ENCODE data around the gene VMO1.

VMO1 gene

DNA sequence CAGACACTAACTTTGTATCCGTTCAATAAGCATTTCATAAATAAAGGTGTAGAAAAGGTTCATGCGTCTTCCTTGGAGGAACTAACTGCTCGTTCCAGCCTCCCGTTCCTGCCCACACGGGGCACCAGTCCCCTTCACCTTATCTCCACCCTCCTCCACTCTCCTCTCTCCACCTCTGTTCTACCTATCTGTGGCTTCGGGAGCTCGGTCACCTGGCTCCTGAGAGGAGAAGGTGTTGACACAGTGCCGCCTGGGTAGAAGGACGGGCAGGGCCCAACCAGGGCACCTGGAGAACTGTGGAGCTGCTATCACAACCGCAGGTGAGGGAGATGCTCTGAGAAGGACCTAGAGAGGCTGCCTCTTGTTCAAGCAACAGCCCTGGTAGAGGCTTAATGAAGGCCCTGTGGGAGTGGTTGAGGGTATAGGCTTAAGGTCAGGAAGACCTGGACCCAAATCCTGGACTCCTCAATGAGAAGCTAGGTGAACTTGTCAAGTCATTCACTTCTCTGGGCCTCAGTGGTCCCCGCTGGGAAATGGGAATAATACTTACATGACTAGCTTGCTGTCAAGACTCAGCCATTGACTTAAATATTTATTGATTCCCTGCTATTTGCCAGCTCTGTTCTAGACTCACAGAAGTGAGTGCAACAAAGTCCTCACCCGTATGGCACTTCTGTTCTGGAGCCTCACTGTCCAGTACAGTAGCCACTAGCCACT is 37.4 kb upstream of the VMO1 start:
- no peaks in the 10 kb centered on the region for H3K4me1 ChIP-seq (ENCODE audit: control extremely low read depth in 1 of 4, control insufficient read depth in 4 of 4, insufficient read depth in 4 of 4, low read length in 3 of 4)
- H3K4me3 ChIP-seq (ENCODE audit: control insufficient read depth in 1 of 7, extremely low read depth in 1 of 7, insufficient read depth in 4 of 7, low read depth in 2 of 7, low read length in 6 of 7) = no peak overlapping the region
- peaks cover 0 to 2% (median 0%) of the 10 kb centered on the region in 5 experiments for H3K27me3 ChIP-seq (replicated peaks in 2 of 5; ENCODE audit: control insufficient read depth in 4 of 5, insufficient read depth in 5 of 5, low read length in 4 of 5)
- POLR2A ChIA-PET = no interaction called here
- H3K9me3 ChIP-seq (ENCODE audit: control extremely low read depth in 1 of 5, control insufficient read depth in 4 of 5, insufficient read depth in 2 of 5, low read depth in 1 of 5, low read length in 4 of 5) = no peaks in the 10 kb centered on the region
- H3K36me3 ChIP-seq (ENCODE audit: control insufficient read depth in 4 of 4, insufficient read depth in 4 of 4, low read length in 3 of 4) = no peaks in the 10 kb centered on the region
- 90% methylated on average over 6 of the region's 12 CpGs for WGBS (ENCODE audit: insufficient coverage)
- CTCF ChIA-PET = interaction anchor here (1.2 to 1.3 kb wide), 2 partner anchors 17 to 19 kb away, joined by 3 read pairs; no protein-coding TSS in a partner anchor
- DNase-seq = no peak
- no peak overlapping the region for H3K27ac ChIP-seq (ENCODE audit: insufficient read depth in 1 of 2, low read depth in 1 of 2, low read length in 2 of 2, poor library complexity in 1 of 2, severe bottlenecking in 2 of 2)

DNA sequence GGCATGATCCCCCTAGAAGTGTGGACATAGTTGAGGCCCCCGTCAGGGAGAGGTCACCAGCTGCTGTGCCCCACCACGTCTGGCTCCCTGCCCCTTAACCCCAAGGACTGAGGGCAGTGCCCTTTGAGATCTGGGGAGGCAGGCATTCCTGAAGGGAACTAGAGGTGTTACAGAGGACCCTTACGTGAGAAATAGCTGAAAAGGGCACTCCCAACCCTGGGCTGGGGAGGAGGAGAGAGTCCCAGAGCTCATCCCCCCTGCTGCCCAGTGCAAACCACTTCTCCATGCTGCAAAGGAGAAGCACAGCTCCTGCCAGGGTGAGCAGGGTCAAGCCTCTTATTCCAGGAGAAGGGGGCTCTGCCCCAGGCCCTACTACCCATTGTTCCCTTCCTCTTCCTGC is 36.7 kb upstream of the VMO1 start:
- ChIA-PET POLR2A (no interaction called here), CTCF (interaction anchor here (1.3 kb wide), 1 partner anchor 18 kb away, joined by 3 read pairs; no protein-coding TSS in a partner anchor)
- Histone ChIP-seq H3K4me3 (ENCODE audit: control insufficient read depth in 1 of 7, extremely low read depth in 1 of 7, insufficient read depth in 4 of 7, low read depth in 2 of 7, low read length in 6 of 7) (no peak overlapping the region), H3K27ac (ENCODE audit: insufficient read depth in 1 of 2, low read depth in 1 of 2, low read length in 2 of 2, poor library complexity in 1 of 2, severe bottlenecking in 2 of 2) (no peak overlapping the region), H3K27me3 (replicated peaks in 2 of 5; ENCODE audit: control insufficient read depth in 4 of 5, insufficient read depth in 5 of 5, low read length in 4 of 5) (peaks cover 0 to 2% (median 0%) of the 10 kb centered on the region in 5 experiments), H3K36me3 (ENCODE audit: control insufficient read depth in 4 of 4, insufficient read depth in 4 of 4, low read length in 3 of 4) (no peaks in the 10 kb centered on the region), H3K4me1 (ENCODE audit: control extremely low read depth in 1 of 4, control insufficient read depth in 4 of 4, insufficient read depth in 4 of 4, low read length in 3 of 4) (no peaks in the 10 kb centered on the region), H3K9me3 (ENCODE audit: control extremely low read depth in 1 of 5, control insufficient read depth in 4 of 5, insufficient read depth in 2 of 5, low read depth in 1 of 5, low read length in 4 of 5) (no peaks in the 10 kb centered on the region)
- WGBS (ENCODE audit: insufficient coverage) = 100% methylated on average over 1 of the region's 3 CpGs
- DNase-seq = no peak

DNA sequence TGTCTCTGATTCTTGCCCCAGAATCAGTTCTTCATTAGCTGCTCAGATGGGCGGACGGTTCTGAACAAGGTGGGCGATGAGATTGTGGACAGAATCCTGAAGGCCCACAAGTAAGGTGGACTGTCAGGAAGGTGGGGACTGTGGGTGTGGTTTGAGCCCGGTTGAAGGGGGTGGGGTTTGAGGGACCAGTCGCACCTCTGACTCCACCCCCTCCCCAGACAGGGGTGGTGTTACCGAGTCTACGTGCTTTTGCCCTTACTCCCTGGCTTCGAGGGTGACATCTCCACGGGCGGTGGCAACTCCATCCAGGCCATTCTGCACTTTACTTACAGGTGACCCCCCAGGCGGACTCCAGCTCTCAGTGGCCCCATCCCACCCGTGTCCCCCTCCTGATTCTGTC is 32.1 kb upstream of the VMO1 start:
- Histone ChIP-seq H3K4me3 (ENCODE audit: control insufficient read depth in 1 of 7, extremely low read depth in 1 of 7, insufficient read depth in 4 of 7, low read depth in 2 of 7, low read length in 6 of 7) (no peak overlapping the region), H3K9me3 (ENCODE audit: control extremely low read depth in 1 of 5, control insufficient read depth in 4 of 5, insufficient read depth in 2 of 5, low read depth in 1 of 5, low read length in 4 of 5) (no peaks in the 10 kb centered on the region), H3K4me1 (ENCODE audit: control extremely low read depth in 1 of 4, control insufficient read depth in 4 of 4, insufficient read depth in 4 of 4, low read length in 3 of 4) (no peaks in the 10 kb centered on the region), H3K27me3 (replicated peaks in 2 of 5; ENCODE audit: control insufficient read depth in 4 of 5, insufficient read depth in 5 of 5, low read length in 4 of 5) (peaks cover 0 to 2% (median 0%) of the 10 kb centered on the region in 5 experiments), H3K36me3 (ENCODE audit: control insufficient read depth in 4 of 4, insufficient read depth in 4 of 4, low read length in 3 of 4) (no peaks in the 10 kb centered on the region), H3K27ac (ENCODE audit: insufficient read depth in 1 of 2, low read depth in 1 of 2, low read length in 2 of 2, poor library complexity in 1 of 2, severe bottlenecking in 2 of 2) (no peak overlapping the region)
- ChIA-PET CTCF (no interaction called here), POLR2A (no interaction called here)
- WGBS (ENCODE audit: insufficient coverage) = 92% methylated on average over 8 of the region's 12 CpGs
- DNase-seq = no peak

DNA sequence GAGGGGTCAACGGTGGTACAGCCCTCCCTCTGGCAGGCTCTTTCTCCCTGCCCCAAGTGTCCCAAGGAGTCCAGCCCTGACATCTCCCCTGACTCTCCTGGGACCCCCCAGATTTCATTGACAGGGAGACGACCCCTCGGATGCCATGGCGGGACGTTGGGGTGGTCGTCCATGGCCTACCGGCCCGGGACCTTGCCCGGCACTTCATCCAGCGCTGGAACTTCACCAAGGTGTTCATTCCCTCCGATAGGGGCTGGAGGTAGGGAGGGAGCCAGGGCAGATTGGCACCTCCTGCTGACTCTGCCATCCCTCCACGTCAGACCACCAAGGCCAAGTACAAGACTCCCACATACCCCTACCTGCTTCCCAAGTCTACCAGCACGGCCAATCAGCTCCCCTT is 30.7 kb upstream of the VMO1 start:
- ChIA-PET POLR2A (no interaction called here), CTCF (no interaction called here)
- no peaks in the 10 kb centered on the region for H3K4me1 ChIP-seq (ENCODE audit: control extremely low read depth in 1 of 4, control insufficient read depth in 4 of 4, insufficient read depth in 4 of 4, low read length in 3 of 4)
- no peaks in the 10 kb centered on the region for H3K36me3 ChIP-seq (ENCODE audit: control insufficient read depth in 4 of 4, insufficient read depth in 4 of 4, low read length in 3 of 4)
- H3K27ac ChIP-seq (ENCODE audit: insufficient read depth in 1 of 2, low read depth in 1 of 2, low read length in 2 of 2, poor library complexity in 1 of 2, severe bottlenecking in 2 of 2) = no peak overlapping the region
- peaks cover 0 to 2% (median 0%) of the 10 kb centered on the region in 5 experiments for H3K27me3 ChIP-seq (replicated peaks in 2 of 5; ENCODE audit: control insufficient read depth in 4 of 5, insufficient read depth in 5 of 5, low read length in 4 of 5)
- 97% methylated on average over 8 of the region's 13 CpGs for WGBS (ENCODE audit: insufficient coverage)
- DNase-seq = no peak
- no peak overlapping the region for H3K4me3 ChIP-seq (ENCODE audit: control insufficient read depth in 1 of 7, extremely low read depth in 1 of 7, insufficient read depth in 4 of 7, low read depth in 2 of 7, low read length in 6 of 7)
- no peaks in the 10 kb centered on the region for H3K9me3 ChIP-seq (ENCODE audit: control extremely low read depth in 1 of 5, control insufficient read depth in 4 of 5, insufficient read depth in 2 of 5, low read depth in 1 of 5, low read length in 4 of 5)

DNA sequence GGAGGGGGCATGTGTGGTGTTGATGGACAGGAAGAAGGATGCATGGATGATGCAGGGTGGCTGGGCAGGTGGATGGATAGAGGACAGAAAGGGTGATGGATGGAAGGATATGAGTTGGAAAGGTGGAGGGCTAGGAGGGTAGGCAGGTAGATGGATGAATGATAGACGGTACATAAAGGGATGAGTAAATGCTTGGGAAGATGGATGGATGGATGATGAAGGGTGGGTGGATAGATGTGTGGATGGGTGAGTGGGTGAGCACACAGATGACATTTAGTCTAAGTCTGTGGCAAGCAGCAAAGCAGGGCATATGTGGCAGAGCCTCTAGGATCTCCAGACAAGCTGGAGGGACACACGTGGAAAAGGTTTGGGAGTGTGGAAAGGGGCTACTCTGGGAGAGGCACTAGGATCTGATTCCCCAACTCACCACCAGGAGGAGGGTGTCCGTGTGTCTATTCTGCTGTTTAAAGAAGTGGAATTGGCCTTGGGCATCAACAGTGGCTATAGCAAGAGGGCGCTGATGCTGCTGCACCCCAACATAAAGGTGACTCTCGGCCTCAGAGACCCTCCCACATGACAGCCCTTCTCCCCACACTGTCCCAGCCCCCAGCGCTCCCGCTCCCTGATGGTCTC is 29.0 kb upstream of the VMO1 start:
- no peaks in the 10 kb centered on the region for H3K36me3 ChIP-seq (ENCODE audit: control insufficient read depth in 4 of 4, insufficient read depth in 4 of 4, low read length in 3 of 4)
- CTCF ChIA-PET = interaction anchor here (0.8 to 1.0 kb wide), 2 partner anchors 59 to 73 kb away, joined by 3 read pairs; no protein-coding TSS in a partner anchor
- WGBS (ENCODE audit: insufficient coverage) = 92% methylated on average over 7 of the region's 7 CpGs

DNA sequence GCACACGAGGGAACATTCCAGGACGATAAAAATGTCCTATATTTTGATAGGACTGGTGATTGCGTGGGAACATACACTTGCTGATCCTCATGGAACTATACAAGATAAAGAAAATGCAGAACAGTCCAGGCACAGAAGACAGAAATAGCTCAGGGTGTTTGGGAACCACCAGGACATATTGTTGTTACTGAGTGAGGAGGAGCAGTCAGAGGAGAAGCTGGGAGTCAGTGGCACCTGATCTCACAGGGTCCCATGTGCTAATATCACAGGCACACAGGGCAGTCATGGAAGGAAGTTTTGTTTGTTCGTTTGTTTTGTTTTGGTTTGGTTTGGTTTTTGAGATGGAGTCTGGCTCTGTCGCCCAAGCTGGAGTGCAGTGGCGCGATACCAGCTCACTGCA is 26.5 kb upstream of the VMO1 start:
- WGBS (ENCODE audit: insufficient coverage) = 100% methylated on average over 4 of the region's 7 CpGs
- Histone ChIP-seq H3K4me3 (ENCODE audit: control insufficient read depth in 1 of 7, extremely low read depth in 1 of 7, insufficient read depth in 4 of 7, low read depth in 2 of 7, low read length in 6 of 7) (no peak overlapping the region), H3K36me3 (ENCODE audit: control insufficient read depth in 4 of 4, insufficient read depth in 4 of 4, low read length in 3 of 4) (no peaks in the 10 kb centered on the region), H3K9me3 (ENCODE audit: control extremely low read depth in 1 of 5, control insufficient read depth in 4 of 5, insufficient read depth in 2 of 5, low read depth in 1 of 5, low read length in 4 of 5) (no peaks in the 10 kb centered on the region), H3K4me1 (ENCODE audit: control extremely low read depth in 1 of 4, control insufficient read depth in 4 of 4, insufficient read depth in 4 of 4, low read length in 3 of 4) (peaks cover 0 to 5% (median 1%) of the 10 kb centered on the region in 4 experiments), H3K27ac (ENCODE audit: insufficient read depth in 1 of 2, low read depth in 1 of 2, low read length in 2 of 2, poor library complexity in 1 of 2, severe bottlenecking in 2 of 2) (no peak overlapping the region), H3K27me3 (replicated peaks in 2 of 5; ENCODE audit: control insufficient read depth in 4 of 5, insufficient read depth in 5 of 5, low read length in 4 of 5) (peaks cover 0 to 8% (median 3%) of the 10 kb centered on the region in 5 experiments)
- no peak for DNase-seq
- ChIA-PET POLR2A (no interaction called here), CTCF (no interaction called here)

More for the DNA sequence above, 29.0 kb upstream of the VMO1 start:
- Histone ChIP-seq H3K4me3 (ENCODE audit: control insufficient read depth in 1 of 7, extremely low read depth in 1 of 7, insufficient read depth in 4 of 7, low read depth in 2 of 7, low read length in 6 of 7) (no peak overlapping the region), H3K4me1 (ENCODE audit: control extremely low read depth in 1 of 4, control insufficient read depth in 4 of 4, insufficient read depth in 4 of 4, low read length in 3 of 4) (peaks cover 0 to 4% (median 1%) of the 10 kb centered on the region in 4 experiments), H3K9me3 (ENCODE audit: control extremely low read depth in 1 of 5, control insufficient read depth in 4 of 5, insufficient read depth in 2 of 5, low read depth in 1 of 5, low read length in 4 of 5) (no peaks in the 10 kb centered on the region), H3K27me3 (replicated peaks in 2 of 5; ENCODE audit: control insufficient read depth in 4 of 5, insufficient read depth in 5 of 5, low read length in 4 of 5) (peaks cover 0 to 2% (median 0%) of the 10 kb centered on the region in 5 experiments), H3K27ac (ENCODE audit: insufficient read depth in 1 of 2, low read depth in 1 of 2, low read length in 2 of 2, poor library complexity in 1 of 2, severe bottlenecking in 2 of 2) (no peak overlapping the region)
- no peak for DNase-seq
- POLR2A ChIA-PET = no interaction called here

DNA sequence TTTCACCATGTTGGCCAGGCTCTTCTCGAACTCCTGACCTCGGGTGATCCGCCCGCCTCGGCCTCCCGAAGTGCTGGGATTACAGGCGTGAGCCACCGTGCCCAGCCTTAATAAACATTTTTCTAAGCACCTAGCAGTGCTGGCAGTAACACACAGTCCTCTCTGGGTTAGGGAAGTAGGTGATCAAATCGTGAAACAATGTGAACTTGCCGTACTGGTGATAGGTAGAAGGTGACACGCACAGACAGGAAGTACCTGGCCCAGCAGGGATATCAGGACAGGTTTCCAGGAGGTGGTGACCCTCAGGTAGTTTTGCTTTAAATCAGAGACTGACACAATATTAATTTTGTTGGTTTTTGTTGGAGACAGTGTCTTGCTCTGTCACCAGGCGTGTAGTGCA is 25.3 kb upstream of the VMO1 start:
- peaks cover 0 to 11% (median 5%) of the 10 kb centered on the region in 5 experiments for H3K27me3 ChIP-seq (replicated peaks in 2 of 5; ENCODE audit: control insufficient read depth in 4 of 5, insufficient read depth in 5 of 5, low read length in 4 of 5)
- H3K4me3 ChIP-seq (ENCODE audit: control insufficient read depth in 1 of 7, extremely low read depth in 1 of 7, insufficient read depth in 4 of 7, low read depth in 2 of 7, low read length in 6 of 7) = no peak overlapping the region
- no peaks in the 10 kb centered on the region for H3K9me3 ChIP-seq (ENCODE audit: control extremely low read depth in 1 of 5, control insufficient read depth in 4 of 5, insufficient read depth in 2 of 5, low read depth in 1 of 5, low read length in 4 of 5)
- ChIA-PET CTCF (no interaction called here), POLR2A (no interaction called here)
- peaks cover 0 to 9% (median 6%) of the 10 kb centered on the region in 4 experiments for H3K4me1 ChIP-seq (ENCODE audit: control extremely low read depth in 1 of 4, control insufficient read depth in 4 of 4, insufficient read depth in 4 of 4, low read length in 3 of 4)
- H3K27ac ChIP-seq (ENCODE audit: insufficient read depth in 1 of 2, low read depth in 1 of 2, low read length in 2 of 2, poor library complexity in 1 of 2, severe bottlenecking in 2 of 2) = no peak overlapping the region
- no peak for DNase-seq
- WGBS (ENCODE audit: insufficient coverage) = 94% methylated on average over 12 of the region's 12 CpGs
- no peaks in the 10 kb centered on the region for H3K36me3 ChIP-seq (ENCODE audit: control insufficient read depth in 4 of 4, insufficient read depth in 4 of 4, low read length in 3 of 4)
